ENCODE results near the gene INPP1.

Gene INPP1

DNA sequence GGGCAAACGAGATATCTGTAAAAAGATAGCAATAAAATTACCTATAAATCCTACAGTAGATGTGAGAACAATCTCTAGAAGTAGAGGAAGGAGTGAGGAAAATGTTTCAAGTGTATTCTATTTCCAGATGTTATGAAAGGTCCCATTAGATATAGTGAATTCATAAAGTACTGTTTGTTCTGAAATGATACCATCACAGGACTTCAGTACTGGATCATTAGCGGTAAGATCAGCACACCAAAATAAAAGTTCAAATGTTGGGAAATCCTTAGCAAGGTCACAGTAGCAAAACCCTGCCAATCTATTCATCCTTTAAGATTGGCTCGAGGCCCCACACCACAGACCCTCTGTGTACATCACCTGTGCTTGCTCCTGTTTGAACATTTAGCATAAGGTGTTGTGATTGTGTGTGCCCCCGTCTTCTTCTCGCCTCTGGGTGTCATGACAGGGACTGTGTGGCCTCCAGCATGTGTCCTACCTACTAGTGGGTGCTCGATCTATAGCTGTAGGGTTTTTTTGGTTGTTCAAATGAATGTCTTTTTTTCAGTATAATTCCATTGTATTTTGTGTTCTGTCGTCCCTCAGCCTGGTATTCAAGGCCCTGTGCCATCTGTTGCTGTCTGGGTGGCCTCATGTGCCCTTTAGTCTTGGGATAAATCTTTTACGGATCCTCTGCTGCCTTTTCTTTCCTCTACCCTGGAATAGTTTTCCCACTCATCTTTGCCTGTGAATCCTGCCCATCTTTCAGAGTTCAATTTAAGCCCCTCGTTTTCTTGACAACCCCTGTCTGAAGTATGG is 73.9 kb downstream of the INPP1 start:
- TF ChIP-seq, protein P1, sequence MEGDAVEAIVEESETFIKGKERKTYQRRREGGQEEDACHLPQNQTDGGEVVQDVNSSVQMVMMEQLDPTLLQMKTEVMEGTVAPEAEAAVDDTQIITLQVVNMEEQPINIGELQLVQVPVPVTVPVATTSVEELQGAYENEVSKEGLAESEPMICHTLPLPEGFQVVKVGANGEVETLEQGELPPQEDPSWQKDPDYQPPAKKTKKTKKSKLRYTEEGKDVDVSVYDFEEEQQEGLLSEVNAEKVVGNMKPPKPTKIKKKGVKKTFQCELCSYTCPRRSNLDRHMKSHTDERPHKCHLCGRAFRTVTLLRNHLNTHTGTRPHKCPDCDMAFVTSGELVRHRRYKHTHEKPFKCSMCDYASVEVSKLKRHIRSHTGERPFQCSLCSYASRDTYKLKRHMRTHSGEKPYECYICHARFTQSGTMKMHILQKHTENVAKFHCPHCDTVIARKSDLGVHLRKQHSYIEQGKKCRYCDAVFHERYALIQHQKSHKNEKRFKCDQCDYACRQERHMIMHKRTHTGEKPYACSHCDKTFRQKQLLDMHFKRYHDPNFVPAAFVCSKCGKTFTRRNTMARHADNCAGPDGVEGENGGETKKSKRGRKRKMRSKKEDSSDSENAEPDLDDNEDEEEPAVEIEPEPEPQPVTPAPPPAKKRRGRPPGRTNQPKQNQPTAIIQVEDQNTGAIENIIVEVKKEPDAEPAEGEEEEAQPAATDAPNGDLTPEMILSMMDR (IDR thresholded peaks at IDR 0.05): no peak

DNA sequence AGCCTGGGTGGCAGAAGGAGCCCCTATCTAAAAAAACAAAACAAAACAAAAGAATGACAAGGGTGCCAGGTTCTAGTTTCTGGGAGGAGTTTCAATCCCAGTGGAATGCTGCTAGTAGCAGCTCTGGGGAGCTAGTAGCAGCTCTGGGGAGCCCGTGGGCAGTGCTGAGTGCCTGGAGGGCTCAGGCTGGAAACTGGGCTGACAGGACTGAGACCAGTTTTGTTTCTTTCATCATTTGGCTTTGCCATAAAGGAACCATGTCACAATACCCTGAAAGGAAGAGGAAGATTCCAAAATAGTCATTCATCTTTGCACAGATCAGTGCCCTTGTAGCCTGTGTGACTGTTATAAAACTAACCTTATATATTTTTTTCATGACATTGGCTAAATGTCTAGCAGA is 75.3 kb downstream of the INPP1 start:
- TF ChIP-seq, protein P1 (IDR thresholded peaks at IDR 0.05): no peak

DNA sequence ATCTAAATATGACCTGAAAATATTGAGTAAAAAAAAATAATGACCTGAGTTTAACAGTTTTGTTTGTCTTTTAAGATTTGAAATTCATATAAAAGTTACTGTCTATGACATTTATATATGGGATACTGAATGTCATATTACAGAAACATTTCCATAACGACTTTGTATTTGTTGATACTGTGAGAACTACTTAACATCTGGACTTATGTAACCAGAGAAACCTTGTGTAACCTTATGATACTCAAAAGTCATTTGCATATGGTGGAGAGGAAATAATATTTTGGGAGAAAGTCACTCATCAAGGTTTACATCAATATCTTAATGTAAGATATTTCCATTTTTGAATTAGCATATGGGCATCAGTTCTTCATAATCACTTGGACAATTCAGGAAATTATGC is 77.4 kb downstream of the INPP1 start:
- TF ChIP-seq, protein P1 (IDR thresholded peaks at IDR 0.05): no peak

Data from LNCAP (cell line).